RWPE1 (cell line): ENCODE results near the gene ZNF362.
A peak's percentile ranks its signal among the peaks of the same experiment; 100 is the strongest.
"Not testable (repeated sequence)": the region's sequence is repeated elsewhere in the genome, so short reads cannot be mapped to it uniquely, and the experiment has no call there.

ENCODE experiments used
- CTCF ChIA-PET: fragments of 350-600 bp; sonication (Branson Sonifier 250); formaldehyde crosslinking; extraction: SDS; loops from one replicate; lab custom pipeline; 2021; lab: Yijun Ruan, JAX
- POLR2A ChIA-PET: fragments of 400-600 bp; formaldehyde crosslinking; extraction: SDS; loops from one replicate; lab custom pipeline; 2020; ENCODE audit warnings: antibody characterized with exemption; ENCODE audit not compliant: low non-redundant PET; lab: Yijun Ruan, JAX
- DNase-seq: peaks from one replicate; pipeline ENCODE4 v3.0.0; 2012; ENCODE audit warnings: low spot score
- H3K27ac ChIP-seq: fragments of 450-650 bp; 2 replicates; pipeline ENCODE4 v1.5.1; 2017
- TF ChIP-seq, protein P1 (sequence below): fragments of 450-650 bp; conservative IDR thresholded peaks from 2 replicates; pipeline ENCODE4 v1.5.1; 2017; ENCODE audit warnings: low read depth, mild to moderate bottlenecking

Gene ZNF362

GRCh38 chr1:33234131-33234530, 22.2 kb upstream of the ZNF362 start:
- DNase-seq = no peak
- ChIA-PET CTCF (interaction anchor here (0.6 to 0.8 kb wide), 2 partner anchors 15 to 38 kb away, joined by 3 read pairs; no protein-coding TSS in a partner anchor), POLR2A (no interaction called here)
- peak overlapping the region; percentile 19; the same call in 1 of the 2 replicates for H3K27ac ChIP-seq
- TF ChIP-seq, protein P1, sequence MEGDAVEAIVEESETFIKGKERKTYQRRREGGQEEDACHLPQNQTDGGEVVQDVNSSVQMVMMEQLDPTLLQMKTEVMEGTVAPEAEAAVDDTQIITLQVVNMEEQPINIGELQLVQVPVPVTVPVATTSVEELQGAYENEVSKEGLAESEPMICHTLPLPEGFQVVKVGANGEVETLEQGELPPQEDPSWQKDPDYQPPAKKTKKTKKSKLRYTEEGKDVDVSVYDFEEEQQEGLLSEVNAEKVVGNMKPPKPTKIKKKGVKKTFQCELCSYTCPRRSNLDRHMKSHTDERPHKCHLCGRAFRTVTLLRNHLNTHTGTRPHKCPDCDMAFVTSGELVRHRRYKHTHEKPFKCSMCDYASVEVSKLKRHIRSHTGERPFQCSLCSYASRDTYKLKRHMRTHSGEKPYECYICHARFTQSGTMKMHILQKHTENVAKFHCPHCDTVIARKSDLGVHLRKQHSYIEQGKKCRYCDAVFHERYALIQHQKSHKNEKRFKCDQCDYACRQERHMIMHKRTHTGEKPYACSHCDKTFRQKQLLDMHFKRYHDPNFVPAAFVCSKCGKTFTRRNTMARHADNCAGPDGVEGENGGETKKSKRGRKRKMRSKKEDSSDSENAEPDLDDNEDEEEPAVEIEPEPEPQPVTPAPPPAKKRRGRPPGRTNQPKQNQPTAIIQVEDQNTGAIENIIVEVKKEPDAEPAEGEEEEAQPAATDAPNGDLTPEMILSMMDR = no peak

GRCh38 chr1:33234588-33234990, 21.7 kb upstream of the ZNF362 start:
- CTCF ChIA-PET = interaction anchor here (0.7 to 0.8 kb wide), 2 partner anchors 16 to 25 kb away, joined by 3 read pairs; no protein-coding TSS in a partner anchor
- DNase-seq = no peak
- TF ChIP-seq, protein P1 = no peak
- H3K27ac ChIP-seq = peak overlapping the region; percentile 19; the same call in 1 of the 2 replicates
- POLR2A ChIA-PET = no interaction called here

GRCh38 chr1:33235521-33235920, 20.8 kb upstream of the ZNF362 start:
- ChIA-PET CTCF (no interaction called here), POLR2A (no interaction called here)
- TF ChIP-seq, protein P1 = no peak
- no peak overlapping the region for H3K27ac ChIP-seq
- no peak for DNase-seq

DNA sequence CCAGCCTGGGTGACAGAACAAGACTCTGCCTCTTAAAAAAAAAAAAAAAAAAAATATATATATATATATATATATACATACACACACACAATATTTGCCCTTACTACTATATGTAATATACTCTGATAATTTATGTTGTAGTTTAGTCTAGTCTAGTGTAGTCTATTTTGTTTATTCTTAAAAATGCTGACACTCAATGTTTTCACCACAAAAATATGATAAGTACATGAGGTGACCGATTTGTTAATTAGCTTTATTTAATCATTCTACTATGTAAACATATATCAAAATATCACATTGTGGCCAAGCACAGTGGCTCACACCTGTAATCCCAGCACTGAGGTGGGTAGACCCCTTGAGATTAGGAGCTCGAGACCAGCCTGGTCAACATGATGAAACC, 19.8 kb upstream of the ZNF362 start:
- TF ChIP-seq, protein P1 = no peak
- POLR2A ChIA-PET = no interaction called here
- no peak overlapping the region for H3K27ac ChIP-seq
- DNase-seq = no peak
- CTCF ChIA-PET = no interaction called here

DNA sequence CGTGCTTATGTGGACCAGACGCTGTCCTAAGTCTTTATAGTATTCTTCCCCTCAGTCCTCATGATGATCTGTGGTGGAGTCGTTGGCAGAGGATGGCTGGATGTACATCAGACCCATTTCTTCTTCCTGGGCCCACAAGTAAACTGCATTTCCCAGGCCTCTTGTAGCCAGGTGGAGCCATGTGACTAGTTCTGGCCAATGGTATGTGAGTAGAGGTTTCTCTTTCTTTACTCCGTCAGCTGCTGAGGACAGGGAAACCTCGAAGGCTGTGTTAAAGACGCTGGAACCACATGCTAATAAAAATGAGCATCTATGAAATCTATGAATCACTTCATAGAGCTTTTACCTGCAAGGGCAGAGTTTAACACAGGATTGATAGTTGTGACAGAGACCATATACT, 18.7 kb upstream of the ZNF362 start:
- ChIA-PET POLR2A (no interaction called here), CTCF (interaction anchor here (0.5 kb wide), 1 partner anchor 250 kb away, joined by 3 read pairs; no protein-coding TSS in a partner anchor)
- DNase-seq = no peak
- TF ChIP-seq, protein P1 = no peak
- H3K27ac ChIP-seq = no peak overlapping the region

GRCh38 chr1:33238194-33238724, 18.0 kb upstream of the ZNF362 start:
- POLR2A ChIA-PET, DNase-seq, H3K27ac ChIP-seq, CTCF ChIA-PET: not testable (repeated sequence)

- H3K27ac ChIP-seq, POLR2A ChIA-PET, DNase-seq, CTCF ChIA-PET: not testable (repeated sequence)
Measured at GRCh38 chr1:33239410-33239809, 16.9 kb upstream of the ZNF362 start.
